Measurements from ENCODE around the gene SNAPC2.
"Not testable (repeated sequence)": the region's sequence is repeated elsewhere in the genome, so short reads cannot be mapped to it uniquely, and the experiment has no call there.

The SNAPC2 gene

GRCh38 chr19:7893362-7894101, 26.6 kb upstream of the SNAPC2 start:
- DNase-seq = not testable (repeated sequence)

GRCh38 chr19:7894612-7895309, 25.4 kb upstream of the SNAPC2 start:
- no peak for DNase-seq

- DNase-seq = no peak
Measured at GRCh38 chr19:7895565-7895964, 24.6 kb upstream of the SNAPC2 start.

GRCh38 chr19:7897292-7897691, 22.8 kb upstream of the SNAPC2 start:
- DNase-seq = no peak

GRCh38 chr19:7898967-7899366, 21.2 kb upstream of the SNAPC2 start:
- DNase-seq = no peak

- no peak for DNase-seq
Measured at GRCh38 chr19:7899751-7900378, 20.3 kb upstream of the SNAPC2 start.

- no peak for DNase-seq
Measured at GRCh38 chr19:7900401-7900870, 19.7 kb upstream of the SNAPC2 start.

GRCh38 chr19:7900931-7901330, 19.2 kb upstream of the SNAPC2 start:
- DNase-seq = no peak

- DNase-seq = no peak
Measured at GRCh38 chr19:7901337-7901736, 18.8 kb upstream of the SNAPC2 start.

- no peak for DNase-seq
Measured at GRCh38 chr19:7902796-7903243, 17.3 kb upstream of the SNAPC2 start.

- DNase-seq = peak; percentile 99
Measured at GRCh38 chr19:7903244-7904073, 16.7 kb upstream of the SNAPC2 start, which contains the start of gene MAP2K7. Gene MAP2K7, plus strand, starts transcription at chr19:7903877. Its CDS starts 68 bp downstream, at chr19:7903945.

GRCh38 chr19:7904074-7905020, 15.8 kb upstream of the SNAPC2 start:
- DNase-seq = peak; percentile 67

GRCh38 chr19:7905268-7905667, 14.9 kb upstream of the SNAPC2 start:
- DNase-seq = no peak

- DNase-seq = no peak
Measured at GRCh38 chr19:7905859-7906258, 14.3 kb upstream of the SNAPC2 start.

GRCh38 chr19:7907122-7907521, 13.0 kb upstream of the SNAPC2 start:
- no peak for DNase-seq

GRCh38 chr19:7907544-7907943, 12.6 kb upstream of the SNAPC2 start:
- DNase-seq = no peak

GRCh38 chr19:7908078-7908699, 11.9 kb upstream of the SNAPC2 start:
- no peak for DNase-seq

- no peak for DNase-seq
Measured at GRCh38 chr19:7908742-7909461, 11.2 kb upstream of the SNAPC2 start.

- DNase-seq = no peak
Measured at GRCh38 chr19:7909471-7910067, 10.6 kb upstream of the SNAPC2 start.
